Spleen (tissue), 7 donors: ENCODE results near the gene LRFN2.

Source experiments
- POLR2A ChIP-seq, 3 donors: fragments of 450-650 bp; IDR thresholded peaks; one replicate each; pipeline ENCODE4 v1.5.1; 2017; ENCODE audit warnings: antibody characterized with exemption in 3 of 3, mild to moderate bottlenecking in 1 of 3
- TF ChIP-seq, protein P1 (sequence below), 11 experiments: fragments of 200-600 bp in 7 of 11; fragments of 450-650 bp in 4 of 11; sonication (generic) in 4 of 11; IDR thresholded peaks in 8 of 11; conservative IDR thresholded peaks in 3 of 11; 1 replicate in 7 of 11; 2 replicates in 4 of 11; pipeline versions ENCODE4 v1.4.0 to v1.8.0; 2016 to 2021; ENCODE audit warnings: antibody characterized with exemption in 11 of 11, inconsistent platforms in 4 of 11, mild to moderate bottlenecking in 1 of 11
- donor health status: DM: no; HTN: no; CAD: no; lungs with moderate emphysema.
- donor health status: DM: no; HTN: no; CAD: no.
- donor health status: DM: no; HTN: no; CAD: no.

- no peak for TF ChIP-seq POLR2A (IDR thresholded peaks at IDR 0.05)
- TF ChIP-seq, protein P1, sequence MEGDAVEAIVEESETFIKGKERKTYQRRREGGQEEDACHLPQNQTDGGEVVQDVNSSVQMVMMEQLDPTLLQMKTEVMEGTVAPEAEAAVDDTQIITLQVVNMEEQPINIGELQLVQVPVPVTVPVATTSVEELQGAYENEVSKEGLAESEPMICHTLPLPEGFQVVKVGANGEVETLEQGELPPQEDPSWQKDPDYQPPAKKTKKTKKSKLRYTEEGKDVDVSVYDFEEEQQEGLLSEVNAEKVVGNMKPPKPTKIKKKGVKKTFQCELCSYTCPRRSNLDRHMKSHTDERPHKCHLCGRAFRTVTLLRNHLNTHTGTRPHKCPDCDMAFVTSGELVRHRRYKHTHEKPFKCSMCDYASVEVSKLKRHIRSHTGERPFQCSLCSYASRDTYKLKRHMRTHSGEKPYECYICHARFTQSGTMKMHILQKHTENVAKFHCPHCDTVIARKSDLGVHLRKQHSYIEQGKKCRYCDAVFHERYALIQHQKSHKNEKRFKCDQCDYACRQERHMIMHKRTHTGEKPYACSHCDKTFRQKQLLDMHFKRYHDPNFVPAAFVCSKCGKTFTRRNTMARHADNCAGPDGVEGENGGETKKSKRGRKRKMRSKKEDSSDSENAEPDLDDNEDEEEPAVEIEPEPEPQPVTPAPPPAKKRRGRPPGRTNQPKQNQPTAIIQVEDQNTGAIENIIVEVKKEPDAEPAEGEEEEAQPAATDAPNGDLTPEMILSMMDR (IDR thresholded peaks at IDR 0.05 in 8 of 11, conservative IDR thresholded peaks at IDR 0.05 in 3 of 11), result no peak
These were observed 10.1 kb upstream of the LRFN2 start for GRCh38 chr6:40597301-40597700.
